NOMO-1 treated with DMSO at 0.1 percent for 48 hours (cell line): ENCODE results near the gene ADGRG1.
"Not testable (repeated sequence)": the region's sequence is repeated elsewhere in the genome, so short reads cannot be mapped to it uniquely, and the experiment has no call there.

Experiments
- DNase-seq: peaks from one replicate; lab custom pipeline; 2025; ENCODE audit not compliant: unreplicated experiment; lab: John Stamatoyannopoulos, UW

Gene ADGRG1

DNA sequence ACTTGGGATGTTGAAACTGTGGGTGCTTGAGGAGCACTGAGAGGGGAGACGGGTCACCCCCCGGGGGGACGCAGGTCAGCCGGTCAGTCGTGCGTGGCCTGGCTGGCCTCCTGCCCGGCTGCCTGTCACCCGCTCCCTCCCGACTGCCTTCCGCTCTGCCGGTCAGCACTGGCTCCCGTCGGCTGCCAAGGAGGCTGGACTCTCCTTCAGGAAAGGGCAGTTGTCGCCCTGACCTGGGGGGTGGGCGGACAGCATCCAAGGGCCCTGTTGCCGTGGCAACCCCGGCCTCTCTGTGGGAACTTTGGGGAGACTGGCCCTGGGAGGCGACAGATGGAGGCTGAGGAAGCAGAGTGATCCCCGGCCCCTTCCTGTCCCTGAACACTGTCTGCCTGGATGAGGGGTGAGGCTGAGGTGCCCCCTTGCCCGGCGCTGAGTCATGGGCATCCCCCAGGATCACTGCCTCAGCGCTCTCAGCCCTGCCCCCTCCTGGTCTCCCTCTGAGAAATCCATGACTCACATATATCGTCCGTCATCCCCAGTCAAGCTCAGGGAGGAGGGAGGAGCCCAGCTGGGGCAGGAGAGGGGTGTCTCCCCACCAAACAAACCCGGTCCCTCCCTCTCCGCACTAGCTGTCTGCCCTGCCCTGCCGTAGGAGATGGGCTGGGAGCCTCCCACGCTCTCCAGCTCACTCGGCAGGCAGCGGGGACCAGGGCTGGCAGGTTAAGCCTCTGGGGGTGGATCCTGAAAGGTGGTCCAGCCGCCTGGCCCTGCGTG lies at the start of gene ADGRG1:
Gene ADGRG1 (plus strand): TSS at position 623 of the 774 bp plus-strand sequence. CDS start 21,658 bp downstream, outside the sequence.
- peak; percentile 30 for DNase-seq

GRCh38 chr16:57579361-57579665 lies 49.1 kb upstream of the ADGRG1 start:
- DNase-seq, result no peak

DNA sequence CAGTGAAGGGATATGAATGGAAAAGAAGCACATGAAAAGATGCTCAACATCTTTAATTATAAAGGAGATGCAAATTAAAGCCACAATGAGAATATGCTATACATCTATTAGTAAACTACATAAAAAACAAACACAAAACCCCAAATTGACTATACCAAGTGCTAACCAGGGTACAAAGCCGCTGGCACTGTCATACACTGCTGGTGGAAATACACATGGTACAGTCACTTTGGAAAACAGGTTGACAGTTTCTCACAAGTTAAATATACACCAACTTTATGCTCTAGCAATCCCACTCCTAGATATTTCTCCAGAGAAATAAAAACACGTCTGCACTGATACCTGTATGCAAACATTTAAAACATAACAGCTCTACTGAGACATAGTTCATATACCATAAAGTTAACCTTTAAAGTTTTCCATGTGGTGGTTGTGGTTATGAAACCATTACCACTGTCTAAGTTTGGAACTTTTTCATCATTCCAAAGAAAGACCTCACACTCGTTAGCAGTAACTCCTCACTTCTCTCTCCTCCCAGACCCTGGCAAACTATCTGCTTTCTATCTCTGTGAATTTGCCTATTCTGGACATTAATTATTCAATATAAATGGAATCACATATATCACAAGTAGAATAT lies 43.3 kb upstream of the ADGRG1 start:
- DNase-seq, result no peak

DNA sequence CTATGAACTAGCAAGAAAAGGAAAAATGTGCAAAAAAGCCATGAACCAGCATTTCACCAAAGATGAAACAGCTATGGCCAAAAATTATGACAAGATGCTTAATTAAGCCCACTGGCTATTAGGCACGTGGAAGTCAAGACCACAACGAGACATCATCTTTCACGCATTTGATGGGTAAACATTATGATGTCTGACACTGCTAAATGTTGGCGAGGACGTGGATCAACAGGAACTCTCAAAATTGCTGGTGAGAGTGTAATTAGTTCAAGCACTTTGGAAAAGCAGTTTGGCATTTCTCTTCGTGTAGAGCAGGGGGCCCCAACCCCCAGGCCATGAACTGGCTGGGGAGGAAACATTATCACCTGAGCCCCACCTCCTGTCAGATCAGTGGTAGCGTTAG lies 39.6 kb upstream of the ADGRG1 start:
- no peak for DNase-seq

GRCh38 chr16:57589374-57589773 lies 39.1 kb upstream of the ADGRG1 start:
- no peak for DNase-seq

DNA sequence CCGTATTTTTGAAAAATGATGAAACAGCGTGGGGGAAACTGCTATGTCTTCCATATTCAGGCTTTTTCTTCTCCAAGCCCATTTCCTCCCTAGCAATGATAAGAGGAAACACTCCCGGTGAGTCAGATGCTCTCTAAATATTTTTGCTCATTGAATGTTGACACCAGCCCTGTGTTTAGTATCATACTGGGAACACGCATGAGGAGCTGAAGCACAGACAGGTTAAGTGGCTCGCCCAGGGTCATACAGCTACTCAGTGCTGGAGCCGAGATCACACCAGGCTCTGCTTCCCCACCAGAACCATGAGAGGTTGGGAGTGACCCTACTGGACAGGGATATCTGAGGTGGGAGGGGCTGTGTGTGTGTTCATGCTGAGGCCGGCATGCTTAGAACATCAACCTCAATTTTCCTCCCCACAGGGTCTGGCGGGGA lies 37.8 kb upstream of the ADGRG1 start:
- no peak for DNase-seq

GRCh38 chr16:57591086-57591869 lies 37.2 kb upstream of the ADGRG1 start:
- DNase-seq, result peak; percentile 54

DNA sequence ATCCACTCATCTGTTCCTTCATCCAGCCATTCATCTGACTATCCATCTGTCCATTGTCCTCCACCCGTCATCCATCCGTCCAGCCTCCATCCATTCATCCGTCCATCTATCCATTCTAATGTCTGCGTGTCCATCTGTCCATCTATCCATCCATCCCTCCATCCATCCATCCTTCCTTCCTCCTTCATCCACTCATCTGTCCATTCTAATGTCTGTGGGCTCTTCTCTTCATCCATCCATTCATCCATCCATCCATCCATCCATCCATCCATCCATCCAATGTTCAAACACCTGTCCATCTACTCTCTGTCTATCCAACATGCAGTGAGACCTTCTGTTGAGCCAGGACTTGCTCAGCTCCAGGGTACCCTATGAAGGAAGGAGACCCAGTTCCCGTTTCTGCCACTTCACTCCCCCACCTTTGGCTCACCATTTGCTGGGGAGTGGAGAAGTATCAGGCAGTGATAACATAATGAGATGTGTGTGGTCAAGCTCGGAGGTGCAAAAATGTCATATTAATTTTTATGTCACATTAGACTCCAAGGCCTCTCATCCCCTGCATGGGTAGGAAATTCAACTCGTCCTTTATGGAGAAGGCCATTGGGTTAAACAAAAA lies 36.5 kb upstream of the ADGRG1 start:
- DNase-seq, result no peak

DNA sequence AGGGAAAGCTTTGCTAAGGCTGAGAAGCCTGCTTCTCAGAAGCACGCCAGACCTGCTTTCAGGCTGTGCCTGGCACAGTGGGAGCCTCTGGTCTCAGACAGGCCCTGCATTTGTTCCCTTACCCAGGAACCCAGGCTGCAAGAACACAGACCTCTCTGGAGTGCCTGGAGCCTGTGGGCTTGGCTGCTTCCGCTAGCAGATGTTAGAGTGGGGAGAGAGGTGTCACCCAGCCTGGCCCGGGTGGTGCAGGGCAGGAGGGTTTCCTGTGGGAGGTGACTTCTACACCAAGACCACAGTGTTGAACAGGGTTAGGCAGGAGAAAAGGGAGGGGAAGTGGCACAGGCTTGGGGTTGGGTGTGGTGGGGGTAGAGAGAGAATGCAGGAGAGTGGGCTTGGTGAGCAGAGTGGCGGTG lies 35.8 kb upstream of the ADGRG1 start:
- no peak for DNase-seq

DNA sequence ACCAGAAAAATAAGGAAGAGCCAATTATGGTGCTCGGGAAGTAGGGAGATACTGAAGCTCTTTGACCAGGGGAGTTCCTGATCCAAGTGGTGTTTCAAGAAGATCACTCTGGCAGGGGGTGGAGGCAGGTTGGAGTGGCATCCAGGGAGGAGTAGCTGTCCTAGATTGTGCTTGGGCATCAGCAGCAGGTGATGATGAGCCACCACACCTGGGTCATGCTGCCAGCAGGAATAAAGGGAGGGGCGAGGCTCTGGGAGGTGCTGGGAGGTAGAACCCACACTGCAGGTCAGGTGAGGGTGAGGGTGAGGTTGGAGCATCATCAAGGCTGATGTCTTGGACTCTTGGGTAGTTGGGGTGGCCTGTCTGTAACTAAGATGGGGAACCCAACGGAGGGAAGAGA lies 35.4 kb upstream of the ADGRG1 start:
- DNase-seq, result no peak

- no peak for DNase-seq
Observed at GRCh38 chr16:57593990-57594389, 34.4 kb upstream of the ADGRG1 start.

DNA sequence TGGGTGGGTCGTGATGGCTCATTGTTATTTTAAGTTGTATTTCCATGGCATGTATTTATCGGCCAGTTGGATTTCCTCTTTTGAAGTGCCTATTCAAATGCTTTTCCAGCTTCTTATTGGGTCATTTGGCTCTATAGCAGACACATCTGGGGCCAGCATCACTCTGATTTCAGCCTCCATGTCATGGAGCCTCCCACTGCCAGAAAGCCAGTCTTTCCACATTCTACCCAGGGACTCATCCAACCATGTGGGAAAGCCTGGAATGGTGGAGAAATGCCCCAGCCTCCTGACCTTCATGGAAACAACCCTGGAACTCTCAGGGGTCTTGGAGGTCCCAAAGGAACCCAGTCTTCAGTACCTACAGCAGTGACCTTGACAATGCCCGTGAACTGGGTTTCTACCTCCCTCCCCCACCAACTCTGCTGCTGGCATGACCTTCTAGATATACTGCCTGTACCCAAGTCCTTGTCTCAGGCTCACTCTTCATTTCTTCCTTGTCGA lies 33.8 kb upstream of the ADGRG1 start:
- no peak for DNase-seq

GRCh38 chr16:57596234-57596633 lies 32.2 kb upstream of the ADGRG1 start:
- not testable (repeated sequence) for DNase-seq

GRCh38 chr16:57598437-57598836 lies 30.0 kb upstream of the ADGRG1 start:
- no peak for DNase-seq

DNA sequence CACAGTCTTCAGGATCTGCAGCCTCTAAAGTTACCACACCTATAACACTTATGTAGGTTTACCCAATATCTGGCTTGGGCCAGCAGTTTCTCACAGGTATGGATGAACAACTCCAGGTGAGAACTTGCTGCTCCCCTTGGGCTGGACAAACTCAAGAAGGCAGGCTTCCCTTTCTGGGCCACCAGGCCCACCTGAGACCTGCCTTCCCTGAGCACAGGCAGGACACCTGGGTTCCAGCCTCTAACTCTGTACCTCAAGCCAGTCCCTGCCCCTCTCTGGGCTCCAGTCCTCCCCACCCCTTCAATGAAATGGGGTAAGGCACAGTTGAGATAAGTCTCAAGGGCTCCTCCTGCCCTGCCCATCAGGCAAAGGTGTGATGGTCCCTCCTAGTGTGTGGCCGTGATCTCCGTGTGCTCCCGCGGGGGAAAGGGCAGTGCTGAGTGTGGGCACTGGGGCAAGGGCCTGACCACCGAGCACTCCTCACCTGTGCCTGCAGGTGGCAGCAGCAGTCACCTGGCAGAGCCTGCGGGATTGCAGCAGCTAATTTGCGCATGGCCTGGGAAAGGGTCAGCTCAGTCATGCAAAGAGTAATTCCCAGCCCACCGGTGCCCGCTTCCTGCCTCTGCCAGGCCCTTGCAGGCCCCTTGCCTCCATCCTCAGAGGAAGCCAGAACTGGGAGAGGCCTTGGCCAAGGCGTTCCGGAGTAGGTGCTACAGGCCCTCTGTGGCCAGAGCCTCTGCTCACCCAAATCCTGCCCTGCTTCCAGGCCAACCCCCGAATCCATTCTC lies 28.2 kb upstream of the ADGRG1 start:
- DNase-seq, result no peak

- no peak for DNase-seq
Observed at GRCh38 chr16:57600952-57601580, 27.4 kb upstream of the ADGRG1 start.

DNA sequence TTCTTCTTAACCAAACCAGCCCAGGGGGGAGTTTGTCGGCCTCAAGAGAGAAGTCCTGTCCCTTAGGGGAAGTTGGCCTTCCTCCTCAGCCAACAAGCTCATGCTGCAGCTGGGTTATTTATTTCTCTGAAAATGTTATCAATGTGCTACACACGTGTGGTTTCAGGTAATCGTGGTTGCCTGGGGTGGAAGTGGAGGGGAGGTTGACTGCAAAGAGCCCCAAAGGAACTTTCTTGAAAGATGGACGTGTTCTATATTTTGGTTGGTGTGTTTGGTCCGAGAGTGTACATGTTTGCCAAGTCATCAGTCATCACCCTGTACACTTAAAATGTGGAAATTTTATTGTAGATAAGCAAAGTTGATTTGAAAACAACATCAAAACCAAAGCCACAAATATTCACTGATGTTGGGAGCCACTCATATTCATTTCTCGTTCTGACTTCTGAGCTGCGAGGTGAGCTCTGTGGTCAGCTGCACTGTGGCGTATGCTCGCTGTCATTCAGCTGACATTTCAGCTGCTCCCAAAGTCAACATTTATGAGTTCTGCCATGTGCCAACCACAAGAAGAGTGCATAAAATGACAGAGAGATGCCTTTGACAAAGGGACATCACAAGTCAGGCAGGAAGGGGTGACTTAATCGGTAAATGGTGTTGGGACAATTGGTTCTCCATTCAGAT lies 26.5 kb upstream of the ADGRG1 start:
- DNase-seq, result no peak

- peak; percentile 47 for DNase-seq
Observed at GRCh38 chr16:57603115-57604024, 25.1 kb upstream of the ADGRG1 start.
